ENCODE results near the gene TTLL10. TPM values are rescaled to one million over a fixed set of nuclear protein-coding genes. Genes with fewer than 3 reads are reported as not detected.

The TTLL10 gene
- total and polyA plus RNA-seq, 2 of the 4 experiments (the other 2 are of a cell fraction), result not detected

DNA sequence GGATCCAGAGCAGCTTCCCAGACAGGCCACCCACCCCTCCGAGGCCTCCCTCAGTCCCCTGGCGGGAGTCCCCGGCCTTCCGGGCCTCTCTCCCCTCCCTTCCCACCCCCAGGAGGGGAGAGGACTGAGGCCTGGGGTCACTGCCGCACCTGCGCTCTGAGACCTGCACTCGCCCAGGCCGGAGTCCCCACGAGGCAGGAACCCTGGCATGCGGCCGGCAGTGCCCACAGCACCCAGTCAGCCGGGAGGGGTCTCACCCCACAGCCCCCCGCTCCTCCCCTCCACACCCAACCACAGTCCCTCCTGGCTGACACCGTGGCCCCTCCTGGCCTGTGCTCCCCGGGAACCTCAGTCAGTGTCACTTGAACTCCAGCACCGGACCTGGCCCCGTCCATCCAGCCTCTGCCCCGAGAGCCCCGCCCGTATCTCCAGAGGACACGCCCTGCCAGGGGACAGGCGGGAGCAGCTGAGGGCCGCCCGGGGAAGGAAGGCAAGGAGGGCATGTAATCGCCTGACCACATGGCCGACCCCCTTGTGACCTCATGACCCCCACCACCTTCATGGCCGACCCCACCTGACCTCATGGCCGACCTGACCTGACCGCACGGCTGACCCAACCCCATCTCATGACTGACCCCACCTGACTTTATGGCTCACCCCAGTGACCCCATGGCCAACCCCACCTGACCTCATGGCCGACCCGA lies 28.7 kb upstream of the TTLL10 start:
- H2BK15ac ChIP-seq (ENCODE audit: low read depth, low read length), result no peak overlapping the region
- H3K36me3 ChIP-seq (ENCODE audit: control insufficient read depth, insufficient read depth, low read length), result no peaks in the 10 kb centered on the region
- H3K4ac ChIP-seq (ENCODE audit: low read depth, low read length), result no peak overlapping the region
- intact Hi-C loops (cut with micrococcal nuclease), result no loop called here
- dilution Hi-C loops (cut with HindIII; ENCODE audit: low sequenced_read_pairs, unreplicated experiment), result no loop called here
- ATAC-seq (ENCODE audit: low read depth), result no peak
- H3K9me1 ChIP-seq (ENCODE audit: insufficient read depth, low read length), result no peaks in the 10 kb centered on the region
- POLR2A ChIA-PET (ENCODE audit: unreplicated experiment), result no interaction called here
- H4K5ac ChIP-seq (ENCODE audit: low read depth, low read length), result no peak overlapping the region
- H3K27me3 ChIP-seq (ENCODE audit: control insufficient read depth, insufficient read depth, low read length), result peaks cover 11% of the 10 kb centered on the region; the same call in 1 of the 2 replicates
- CTCF ChIA-PET, result no interaction called here
- 82% methylated on average over 12 of the region's 32 CpGs; no CpG with 5 or more reads in 1 of the 2 experiments for WGBS, 2 experiments (ENCODE audit: extremely low coverage in 2 of 2, insufficient read length in 1 of 2)
- H2AK9ac ChIP-seq (replicated peaks; ENCODE audit: low read depth, low read length, poor library complexity), result no peak overlapping the region
- no TSS peak for BruUV-seq (replicated peaks)
- H4K20me1 ChIP-seq (ENCODE audit: insufficient read depth, low read length), result no peaks in the 10 kb centered on the region
- no peak overlapping the region for H3K27ac ChIP-seq (ENCODE audit: insufficient read depth, low read length)
- H4K91ac ChIP-seq (ENCODE audit: insufficient read depth, low read depth, low read length), result no peak overlapping the region
- no peak overlapping the region for H2BK120ac ChIP-seq (ENCODE audit: low read depth, low read length)
- H3K14ac ChIP-seq (replicated peaks; ENCODE audit: low read depth, low read length), result no peak overlapping the region
- no peak overlapping the region for H2AK5ac ChIP-seq (ENCODE audit: low read depth, low read length)
- no peak overlapping the region for H3K9ac ChIP-seq (ENCODE audit: low read depth, low read length)
- H3K56ac ChIP-seq (ENCODE audit: extremely low read depth, insufficient read depth, low read length), result no peak overlapping the region
- no peak overlapping the region for H2BK5ac ChIP-seq (ENCODE audit: low read depth, low read length, poor library complexity, severe bottlenecking)
- H3K79me1 ChIP-seq (ENCODE audit: low read depth in 1 of 2, low read length in 2 of 2), result no peaks in the 10 kb centered on the region
- no peak for DNase-seq
- H2BK20ac ChIP-seq (ENCODE audit: low read depth, low read length), result no peak overlapping the region
- no peak overlapping the region for H4K8ac ChIP-seq (ENCODE audit: low read depth in 2 of 2, low read length in 2 of 2)
- no peak overlapping the region for H3K4me3 ChIP-seq (ENCODE audit: insufficient read depth, low read depth, low read length)
- H3K9me3 ChIP-seq (ENCODE audit: control insufficient read depth, insufficient read depth, low read length), result 0 out of 2 replicates have a peak, but pooled peaks cover 2% of the 10 kb centered on the region
- no peak overlapping the region for H2AFZ ChIP-seq (replicated peaks; ENCODE audit: low read length, poor library complexity)
- H3K18ac ChIP-seq (ENCODE audit: low read depth, low read length), result no peak overlapping the region
- no peaks in the 10 kb centered on the region for H3K4me1 ChIP-seq (ENCODE audit: control insufficient read depth, insufficient read depth, low read length)
- no peak for TF ChIP-seq POLR2A (IDR thresholded peaks at IDR 0.05; ENCODE audit: low read depth, low read length)
- no peak overlapping the region for H3K4me2 ChIP-seq (ENCODE audit: low read depth, low read length)
- H3K23ac ChIP-seq (ENCODE audit: low read depth, low read length), result no peak overlapping the region
- in situ Hi-C loops (cut with MboI; ENCODE audit: low sequenced_read_pairs), result no loop called here
